KMS-11 (cell line): Measurements from ENCODE around the gene AFF1.

Experiments used
- H2AFZ ChIP-seq: fragments of 200-600 bp; sonication (generic); 2 replicates; pipeline ENCODE4 v1.6.1; 2016; ENCODE audit warnings: antibody characterized with exemption, mixed run types, low read depth
- H3K27ac ChIP-seq: fragments of 200-600 bp; sonication (generic); 2 replicates; pipeline ENCODE4 v1.6.1; 2016; ENCODE audit warnings: mild to moderate bottlenecking, mixed run types
- H3K27me3 ChIP-seq: fragments of 200-600 bp; sonication (generic); 2 replicates; pipeline ENCODE4 v1.6.1; 2017; ENCODE audit warnings: mild to moderate bottlenecking, low read depth, mixed run types, moderate library complexity; ENCODE audit not compliant: insufficient read depth
- H3K36me3 ChIP-seq: fragments of 200-600 bp; sonication (generic); 2 replicates; pipeline ENCODE4 v1.6.1; 2017; ENCODE audit warnings: mild to moderate bottlenecking, mixed run types; ENCODE audit not compliant: insufficient read depth
- H3K4me1 ChIP-seq: fragments of 200-600 bp; sonication (generic); 2 replicates; pipeline ENCODE4 v1.6.1; 2016; ENCODE audit warnings: mild to moderate bottlenecking, low read depth, mixed run types; ENCODE audit not compliant: poor library complexity, severe bottlenecking
- H3K4me2 ChIP-seq: fragments of 200-600 bp; sonication (generic); 2 replicates; pipeline ENCODE4 v1.7.0; 2016; ENCODE audit warnings: mild to moderate bottlenecking, mixed run types
- H3K4me3 ChIP-seq: fragments of 200-600 bp; sonication (generic); IDR thresholded peaks from 2 replicates; pipeline ENCODE4 v1.6.1; 2017; ENCODE audit warnings: low read depth, low read length, mixed read lengths; ENCODE audit not compliant: insufficient read depth
- H3K79me2 ChIP-seq: fragments of 200-600 bp; sonication (generic); 2 replicates; pipeline ENCODE4 v1.6.1; 2016; ENCODE audit warnings: low read depth, mixed run types; ENCODE audit not compliant: insufficient read depth
- H3K9ac ChIP-seq: fragments of 200-600 bp; sonication (generic); 2 replicates; pipeline ENCODE4 v1.6.1; 2016; ENCODE audit warnings: mild to moderate bottlenecking, mixed run types
- H4K20me1 ChIP-seq: fragments of 200-600 bp; sonication (generic); 2 replicates; pipeline ENCODE4 v1.6.1; 2016; ENCODE audit warnings: mild to moderate bottlenecking, mixed run types; ENCODE audit not compliant: insufficient read depth
- CTCF ChIP-seq: fragments of 200-600 bp; sonication (generic); conservative IDR thresholded peaks from 2 replicates; pipeline ENCODE4 v1.6.1; 2017; ENCODE audit warnings: low read depth, mild to moderate bottlenecking, antibody characterized with exemption, low read length, moderate library complexity, mixed read lengths

The AFF1 gene

GRCh38 chr4:87060957-87061356, 126.1 kb downstream of the AFF1 start:
- no peaks in the 10 kb centered on the region for H3K36me3 ChIP-seq
- no peak for TF ChIP-seq CTCF
- no peak overlapping the region for H3K27ac ChIP-seq
- no peak overlapping the region for H3K9ac ChIP-seq
- H3K27me3 ChIP-seq, result no peaks in the 10 kb centered on the region
- no peak overlapping the region for H3K4me2 ChIP-seq
- no peak overlapping the region for H2AFZ ChIP-seq
- peaks cover 13% of the 10 kb centered on the region for H4K20me1 ChIP-seq
- H3K4me3 ChIP-seq, result no peak overlapping the region
- H3K79me2 ChIP-seq, result peaks cover 68% of the 10 kb centered on the region; the same call in 1 of the 2 replicates
- H3K4me1 ChIP-seq, result peaks cover 25% of the 10 kb centered on the region

GRCh38 chr4:87065021-87065420, 130.2 kb downstream of the AFF1 start:
- Histone ChIP-seq H3K36me3 (no peaks in the 10 kb centered on the region), H4K20me1 (peaks cover 32% of the 10 kb centered on the region)
- TF ChIP-seq CTCF, result no peak

GRCh38 chr4:87066403-87067123, 131.8 kb downstream of the AFF1 start:
- H3K4me1 ChIP-seq, result peaks cover 11% of the 10 kb centered on the region
- H2AFZ ChIP-seq, result no peak overlapping the region
- no peaks in the 10 kb centered on the region for H3K27me3 ChIP-seq
- no peak for TF ChIP-seq CTCF
- no peak overlapping the region for H3K9ac ChIP-seq
- peaks cover 32% of the 10 kb centered on the region for H4K20me1 ChIP-seq
- H3K4me2 ChIP-seq, result no peak overlapping the region
- H3K27ac ChIP-seq, result no peak overlapping the region
- H3K36me3 ChIP-seq, result no peaks in the 10 kb centered on the region
- H3K4me3 ChIP-seq, result no peak overlapping the region
- peaks cover 72% of the 10 kb centered on the region; the same call in 1 of the 2 replicates for H3K79me2 ChIP-seq

More at GRCh38 chr4:87065021-87065420, 130.2 kb downstream of the AFF1 start:
- Histone ChIP-seq H3K9ac (no peak overlapping the region), H3K4me2 (no peak overlapping the region), H3K4me1 (peaks cover 11% of the 10 kb centered on the region), H3K4me3 (no peak overlapping the region), H3K27ac (no peak overlapping the region), H2AFZ (no peak overlapping the region), H3K79me2 (peaks cover 69% of the 10 kb centered on the region; the same call in 1 of the 2 replicates), H3K27me3 (no peaks in the 10 kb centered on the region)

GRCh38 chr4:87067124-87067885, 132.5 kb downstream of the AFF1 start:
- Histone ChIP-seq H3K27me3 (no peaks in the 10 kb centered on the region), H4K20me1 (peaks cover 32% of the 10 kb centered on the region)

More at GRCh38 chr4:87067124-87067885, 132.5 kb downstream of the AFF1 start:
- peaks cover 70% of the 10 kb centered on the region; the same call in 1 of the 2 replicates for H3K79me2 ChIP-seq
- no peak overlapping the region for H3K27ac ChIP-seq
- TF ChIP-seq CTCF, result no peak
- peaks cover 11% of the 10 kb centered on the region for H3K4me1 ChIP-seq
- H2AFZ ChIP-seq, result no peak overlapping the region
- no peak overlapping the region for H3K4me2 ChIP-seq
- H3K9ac ChIP-seq, result no peak overlapping the region
- H3K4me3 ChIP-seq, result no peak overlapping the region
- no peaks in the 10 kb centered on the region for H3K36me3 ChIP-seq
